Panc1 (cell line): ENCODE data around the gene GRIFIN.

Source experiments
- CTCF ChIP-seq: fragments of 450-650 bp; IDR thresholded peaks from 2 replicates; pipeline ENCODE4 v1.5.1; 2017; ENCODE audit warnings: mild to moderate bottlenecking
- TCF7L2 ChIP-seq: IDR thresholded peaks from 2 replicates; pipeline ENCODE4 v1.6.1; 2011; ENCODE audit warnings: mild to moderate bottlenecking, low read depth, low read length, inconsistent platforms

- TF ChIP-seq CTCF (no peak), TCF7L2 (no peak)
Observed at GRCh38 chr7:2466675-2467074, 9.5 kb downstream of the GRIFIN start.
